Right cardiac atrium (tissue), 5 donors: ENCODE measurements around the gene CASK. TPM values are rescaled to one million over a fixed set of nuclear protein-coding genes. Genes with fewer than 3 reads are reported as not detected.

Experiments used
- ATAC-seq, 2 donors: fragments of 200-7000 bp; cut with Tn5 transposase; one replicate each; pipeline versions ENCODE4 v1.8.0 to v1.9.1; 2020; ENCODE audit warnings: moderate library complexity in 2 of 2, mild to moderate bottlenecking in 1 of 2
- DNase-seq, 3 donors: peaks; one replicate each; pipeline ENCODE4 v3.0.0-alpha.2; 2020
- H3K27ac ChIP-seq: one replicate; pipeline ENCODE4 v1.5.1; 2013; ENCODE audit warnings: mild to moderate bottlenecking, low read length, control low read depth, moderate library complexity
- H3K27me3 ChIP-seq: one replicate; pipeline ENCODE4 v1.6.1; 2013; ENCODE audit not compliant: control insufficient read depth, insufficient read depth
- H3K4me1 ChIP-seq: one replicate; pipeline ENCODE4 v1.6.1; 2013; ENCODE audit warnings: low read length; ENCODE audit not compliant: control insufficient read depth, insufficient read depth
- H3K4me3 ChIP-seq: one replicate; pipeline ENCODE4 v1.5.1; 2013; ENCODE audit warnings: low read length, control low read depth
- H3K9me3 ChIP-seq: one replicate; pipeline ENCODE4 v1.6.1; 2013; ENCODE audit warnings: low read length; ENCODE audit not compliant: control insufficient read depth
- WGBS: extraction: QIAGEN DNeasy Blood & Tissue Kit; methylation state at CpG from one replicate; pipeline ENCODE4 v1.1.7; 2013; 5-methylcytosine and 5-hydroxymethylcytosine counted together
- intact Hi-C, 4 donors: fragments of 100-400 bp; cut with DNase I; formaldehyde crosslinking; loops; one replicate each; pipeline versions ENCODE4 v1.11.0 to v1.14.0; 2022 to 2023
- polyA plus RNA-seq: library from polyadenylated mRNA; stranded (reverse); fragments of 200-250 nt; gene quantifications from one replicate; pipeline ENCODE4 v1.2.3, GENCODE V29; 2013
- total RNA-seq, 4 donors: library from RNA; stranded (reverse); fragmentation: NEBNext Ultra II Directional; extraction: Animal tissue kit (Norgen Biotek cat#: 25700); gene quantifications; one replicate each; pipeline ENCODE4 v1.2.1, GENCODE V29; 2021
- donor health status: healthy with polysubstance abuse.
- donor health status: DM: no; HTN: yes; CAD: no.
- donor health status: DM: no; HTN: no; CAD: no.
- donor health status: DM: no; HTN: yes; CAD: no; lungs with severe emphysema.
- donor health status: DM: yes; HTN: yes; CAD: no.

The CASK gene
- total and polyA plus RNA-seq, 5 donors = 3.3 to 17.5 (median 16.8) TPM

GRCh38 chrX:41870719-41871151 is 52.6 kb downstream of the CASK start:
- DNase-seq (no peak), ATAC-seq (no peak)
- intact Hi-C loops = no loop called here
- no peaks in the 10 kb centered on the region for H3K9me3 ChIP-seq
- no peaks in the 10 kb centered on the region for H3K4me1 ChIP-seq
- no peaks in the 10 kb centered on the region for H3K27me3 ChIP-seq
- WGBS = 80% methylated on average over 2 of the region's 2 CpGs
- H3K27ac ChIP-seq = no peak overlapping the region
- H3K4me3 ChIP-seq = no peak overlapping the region

- ATAC-seq (no peak), DNase-seq (no peak)
- no peaks in the 10 kb centered on the region for H3K9me3 ChIP-seq
- H3K27me3 ChIP-seq = no peaks in the 10 kb centered on the region
- no peak overlapping the region for H3K27ac ChIP-seq
- 72% methylated on average over 3 of the region's 3 CpGs for WGBS
- intact Hi-C loops = no loop called here
- H3K4me1 ChIP-seq = no peaks in the 10 kb centered on the region
- no peak overlapping the region for H3K4me3 ChIP-seq
These were observed 54.9 kb downstream of the CASK start for GRCh38 chrX:41868392-41868977.

GRCh38 chrX:41863343-41864203 is 59.8 kb downstream of the CASK start:
- no peaks in the 10 kb centered on the region for H3K27me3 ChIP-seq
- H3K9me3 ChIP-seq = no peaks in the 10 kb centered on the region
- 94% methylated on average over 2 of the region's 2 CpGs for WGBS
- no peaks in the 10 kb centered on the region for H3K4me1 ChIP-seq
- no peak for DNase-seq
- no peak overlapping the region for H3K27ac ChIP-seq
- no peak overlapping the region for H3K4me3 ChIP-seq
- no peak for ATAC-seq
- intact Hi-C loops = no loop called here

GRCh38 chrX:41862562-41863184 is 60.7 kb downstream of the CASK start:
- WGBS = 58% methylated on average over 4 of the region's 4 CpGs
- intact Hi-C loops = no loop called here
- ATAC-seq (no peak), DNase-seq (no peak)
- H3K27me3 ChIP-seq = no peaks in the 10 kb centered on the region
- no peaks in the 10 kb centered on the region for H3K9me3 ChIP-seq
- H3K4me3 ChIP-seq = no peak overlapping the region
- no peak overlapping the region for H3K27ac ChIP-seq
- H3K4me1 ChIP-seq = peaks cover 2% of the 10 kb centered on the region

- no peak overlapping the region for H3K27ac ChIP-seq
- H3K4me1 ChIP-seq = peaks cover 2% of the 10 kb centered on the region
- WGBS = 73% methylated on average over 4 of the region's 4 CpGs
- H3K4me3 ChIP-seq = no peak overlapping the region
- intact Hi-C loops = no loop called here
- no peak for DNase-seq
- H3K27me3 ChIP-seq = no peaks in the 10 kb centered on the region
- no peaks in the 10 kb centered on the region for H3K9me3 ChIP-seq
- ATAC-seq = no peak
These were observed 65.1 kb downstream of the CASK start for GRCh38 chrX:41858161-41858775.

- WGBS = 39% methylated on average over 2 of the region's 2 CpGs
- intact Hi-C loops = no loop called here
- Histone ChIP-seq H3K27ac (no peak overlapping the region), H3K9me3 (no peaks in the 10 kb centered on the region), H3K4me1 (peaks cover 2% of the 10 kb centered on the region), H3K4me3 (no peak overlapping the region), H3K27me3 (no peaks in the 10 kb centered on the region)
- DNase-seq = no peak
- ATAC-seq = no peak
These were observed 65.7 kb downstream of the CASK start for GRCh38 chrX:41857670-41858069.

- intact Hi-C loops = no loop called here
- H3K9me3 ChIP-seq = no peaks in the 10 kb centered on the region
- no peaks in the 10 kb centered on the region for H3K27me3 ChIP-seq
- 89% methylated on average over 2 of the region's 2 CpGs for WGBS
- ATAC-seq = no peak
- no peak for DNase-seq
- H3K4me1 ChIP-seq = no peaks in the 10 kb centered on the region
- no peak overlapping the region for H3K27ac ChIP-seq
- no peak overlapping the region for H3K4me3 ChIP-seq
These were observed 76.6 kb downstream of the CASK start for GRCh38 chrX:41846714-41847113.

- H3K4me1 ChIP-seq = no peaks in the 10 kb centered on the region
- ATAC-seq = no peak
- no peak for DNase-seq
- H3K9me3 ChIP-seq = no peaks in the 10 kb centered on the region
- no peaks in the 10 kb centered on the region for H3K27me3 ChIP-seq
- H3K27ac ChIP-seq = no peak overlapping the region
- no peak overlapping the region for H3K4me3 ChIP-seq
- intact Hi-C loops = no loop called here
- 93% methylated on average over 6 of the region's 6 CpGs for WGBS
These were observed 85.9 kb downstream of the CASK start for GRCh38 chrX:41837270-41837944.

- no peak for ATAC-seq
- H3K4me1 ChIP-seq = no peaks in the 10 kb centered on the region
- no peaks in the 10 kb centered on the region for H3K9me3 ChIP-seq
- WGBS = 95% methylated on average over 1 of the region's 1 CpG
- H3K27ac ChIP-seq = no peak overlapping the region
- no peaks in the 10 kb centered on the region for H3K27me3 ChIP-seq
- no peak for DNase-seq
- no peak overlapping the region for H3K4me3 ChIP-seq
- intact Hi-C loops = no loop called here
These were observed 94.5 kb downstream of the CASK start for GRCh38 chrX:41828826-41829225.

GRCh38 chrX:41827886-41828285 is 95.5 kb downstream of the CASK start:
- intact Hi-C loops = no loop called here

More at GRCh38 chrX:41827886-41828285, 95.5 kb downstream of the CASK start:
- Histone ChIP-seq H3K27ac (no peak overlapping the region), H3K9me3 (no peaks in the 10 kb centered on the region), H3K4me3 (no peak overlapping the region), H3K4me1 (peaks cover 2% of the 10 kb centered on the region), H3K27me3 (no peaks in the 10 kb centered on the region)
- ATAC-seq = no peak
- no peak for DNase-seq
